Measurements from ENCODE around the gene DESI2.
A peak's percentile ranks its signal among the peaks of the same experiment; 100 is the strongest.
"Not testable (repeated sequence)": the region's sequence is repeated elsewhere in the genome, so short reads cannot be mapped to it uniquely, and the experiment has no call there.

DESI2 gene

DNA sequence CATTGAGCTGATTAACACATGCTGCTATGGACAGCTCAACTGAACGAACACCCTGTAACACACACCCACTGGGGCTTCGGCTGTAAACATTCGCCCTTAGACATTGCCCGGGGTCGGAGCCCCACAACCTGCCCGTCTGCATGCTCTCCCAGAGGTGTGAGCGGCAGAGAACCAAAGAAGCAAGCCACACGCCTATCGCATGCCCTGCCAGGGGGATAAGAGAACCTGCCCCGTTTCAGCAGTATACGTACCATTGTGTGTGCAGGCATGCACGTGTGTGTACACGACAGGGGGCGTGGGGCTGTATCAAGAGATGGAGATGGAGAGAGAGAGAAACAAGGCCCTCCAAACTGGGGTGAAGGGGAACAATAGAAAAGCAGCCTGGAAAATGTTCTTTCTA is 9.9 kb upstream of the DESI2 start:
- Mint-ChIP-seq H3K4me3 (no peak overlapping the region), H3K36me3 (ENCODE audit: low read depth) (no peaks in the 10 kb centered on the region), H3K4me1 (ENCODE audit: low read depth) (no peaks in the 10 kb centered on the region), H3K27me3 (peaks cover 14% of the 10 kb centered on the region), H3K27ac (no peak overlapping the region), H3K9me3 (no peaks in the 10 kb centered on the region)

DNA sequence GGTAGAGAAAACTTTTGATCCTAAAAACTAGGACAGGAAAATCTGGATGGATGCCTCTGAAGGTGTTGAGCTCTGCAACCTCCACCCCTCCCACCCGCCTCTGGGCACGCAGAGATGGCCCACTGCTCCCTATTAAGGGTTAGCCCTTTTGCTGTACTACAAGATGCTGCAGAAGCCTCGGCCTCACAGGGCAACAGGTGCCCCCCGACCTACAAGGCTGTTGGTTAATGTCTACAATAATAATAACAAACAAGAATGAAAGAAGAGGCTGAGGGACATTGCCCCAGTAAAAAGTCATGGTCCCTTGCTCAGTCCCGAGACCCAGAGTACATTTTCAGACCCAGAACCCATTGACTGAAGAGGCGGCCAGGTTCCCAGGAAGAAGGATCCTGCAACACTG is 7.5 kb upstream of the DESI2 start:
- Mint-ChIP-seq H3K27me3 (peaks cover 14% of the 10 kb centered on the region), H3K27ac (no peak overlapping the region), H3K36me3 (ENCODE audit: low read depth) (no peaks in the 10 kb centered on the region), H3K4me3 (no peak overlapping the region), H3K9me3 (no peaks in the 10 kb centered on the region), H3K4me1 (ENCODE audit: low read depth) (no peaks in the 10 kb centered on the region)

DNA sequence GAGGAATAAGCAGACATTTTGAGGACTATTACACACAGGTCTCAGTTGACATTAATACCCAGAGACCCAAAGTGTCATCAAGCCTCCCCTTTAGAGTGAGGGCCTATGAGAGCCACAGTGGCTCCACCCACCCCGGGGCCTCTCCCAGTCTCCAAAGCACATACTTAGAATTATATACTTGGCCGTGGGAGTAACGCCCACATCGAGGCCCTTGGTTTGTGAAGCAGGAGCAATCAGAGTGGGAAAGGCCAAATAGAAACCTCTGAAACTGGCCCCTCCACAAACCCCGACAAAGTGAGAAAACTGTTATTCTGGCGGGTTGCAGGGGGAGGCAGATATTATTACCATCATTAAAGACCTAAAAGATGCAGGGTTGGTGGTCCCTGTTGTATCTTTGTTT is 7.0 kb upstream of the DESI2 start:
- Mint-ChIP-seq H3K36me3 (ENCODE audit: low read depth) (no peaks in the 10 kb centered on the region), H3K27ac (no peak overlapping the region), H3K4me1 (ENCODE audit: low read depth) (no peaks in the 10 kb centered on the region), H3K4me3 (no peak overlapping the region), H3K27me3 (peaks cover 14% of the 10 kb centered on the region), H3K9me3 (no peaks in the 10 kb centered on the region)

DNA sequence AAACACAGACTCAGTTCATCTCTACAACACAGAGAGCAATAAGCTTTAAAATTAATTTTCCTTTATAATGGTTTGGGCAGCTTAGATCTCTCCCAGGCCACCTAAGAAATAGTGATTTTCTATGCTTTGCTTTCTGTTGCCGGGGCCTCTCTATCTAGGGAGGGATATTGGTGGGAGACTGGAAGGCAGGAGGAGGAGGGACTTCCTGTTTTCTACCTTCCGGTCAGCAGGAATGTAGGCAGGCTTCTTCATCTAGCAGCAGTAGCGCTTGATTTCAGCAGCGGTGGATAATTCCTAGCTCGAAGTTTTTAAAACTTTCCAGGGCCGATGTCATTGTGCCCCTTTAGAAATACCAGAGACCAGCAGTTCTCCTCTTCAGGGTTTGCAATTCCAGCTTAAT is 5.1 kb upstream of the DESI2 start:
- peaks cover 4% of the 10 kb centered on the region for H3K27me3 Mint-ChIP-seq
- peaks cover 10% of the 10 kb centered on the region for H3K4me1 Mint-ChIP-seq (ENCODE audit: low read depth)
- no peak overlapping the region for H3K27ac Mint-ChIP-seq
- no peaks in the 10 kb centered on the region for H3K36me3 Mint-ChIP-seq (ENCODE audit: low read depth)
- H3K4me3 Mint-ChIP-seq: no peak overlapping the region
- H3K9me3 Mint-ChIP-seq: no peaks in the 10 kb centered on the region

DNA sequence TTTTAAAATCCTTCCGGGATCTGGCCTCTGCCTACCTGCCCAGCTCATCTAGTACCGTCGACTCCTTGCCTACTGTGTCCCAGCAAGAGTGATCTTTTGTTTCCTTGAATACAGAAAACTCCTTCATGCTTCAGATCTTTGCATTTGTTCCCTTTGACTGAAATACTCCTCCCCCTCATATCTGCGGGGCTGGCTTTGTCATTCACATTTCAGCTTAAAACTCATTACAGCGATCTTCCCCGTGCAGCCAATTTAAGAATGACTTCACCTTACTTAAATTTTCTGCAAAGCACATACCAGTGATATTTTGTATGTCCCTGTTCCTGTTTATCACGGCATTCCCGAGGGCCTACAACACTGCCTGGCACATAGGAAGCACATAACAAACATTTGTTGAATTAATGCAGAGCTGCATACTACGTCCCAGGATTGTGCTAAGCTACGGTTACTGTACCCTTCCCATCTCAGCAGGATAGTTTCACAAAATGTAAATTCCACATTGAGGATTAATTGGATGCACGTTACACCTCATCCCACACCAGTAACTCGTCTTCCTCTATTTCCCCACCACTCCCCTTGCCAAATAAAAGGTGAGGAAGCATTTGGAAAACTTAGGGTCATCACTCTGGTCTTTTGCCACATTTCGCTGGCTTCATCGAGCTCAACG is 837 bp upstream of the DESI2 start:
- Mint-ChIP-seq H3K4me1 (ENCODE audit: low read depth) (peaks cover 11% of the 10 kb centered on the region), H3K9me3 (no peaks in the 10 kb centered on the region), H3K27ac (peak overlapping the region; percentile 93), H3K36me3 (ENCODE audit: low read depth) (peaks cover 4% of the 10 kb centered on the region), H3K4me3 (peak overlapping the region; percentile 88), H3K27me3 (no peaks in the 10 kb centered on the region)

DNA sequence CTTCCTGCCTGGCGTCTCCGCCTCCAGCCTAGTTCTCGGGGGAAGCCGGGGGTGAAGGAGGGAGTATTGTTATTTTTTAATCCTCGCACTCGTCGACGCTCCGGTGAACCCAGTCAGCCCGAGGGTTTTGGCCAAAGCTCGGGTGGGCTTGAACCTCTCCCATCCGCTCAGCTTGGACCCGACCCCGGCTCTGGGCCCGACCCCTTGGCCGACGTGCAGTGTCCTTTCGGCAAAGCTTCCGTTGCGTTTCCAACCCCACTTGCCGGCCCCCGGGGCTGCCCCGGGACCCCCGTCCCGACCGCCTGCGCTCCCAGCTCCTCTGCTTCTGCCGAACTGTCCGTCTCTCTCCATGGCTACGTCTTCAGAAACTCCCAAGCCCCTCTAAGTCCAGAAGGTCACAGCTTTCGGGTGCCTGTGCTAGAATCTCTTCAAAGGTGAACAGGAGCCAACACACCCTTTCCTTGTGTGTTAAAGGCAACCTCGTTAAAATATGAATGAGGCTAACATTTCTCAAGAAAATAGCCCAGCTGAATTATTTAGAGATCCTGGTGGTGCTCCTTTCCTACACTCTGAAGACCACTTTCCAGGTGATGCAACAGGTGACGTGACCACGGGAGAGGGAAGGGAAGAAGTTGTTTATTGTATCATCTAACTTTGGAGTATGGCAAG is 647 bp downstream of the DESI2 start:
- H3K36me3 Mint-ChIP-seq (ENCODE audit: low read depth): peaks cover 19% of the 10 kb centered on the region
- no peaks in the 10 kb centered on the region for H3K27me3 Mint-ChIP-seq
- peaks cover 26% of the 10 kb centered on the region for H3K4me1 Mint-ChIP-seq (ENCODE audit: low read depth)
- no peak overlapping the region for H3K4me3 Mint-ChIP-seq
- no peak overlapping the region for H3K27ac Mint-ChIP-seq
- H3K9me3 Mint-ChIP-seq: no peaks in the 10 kb centered on the region

DNA sequence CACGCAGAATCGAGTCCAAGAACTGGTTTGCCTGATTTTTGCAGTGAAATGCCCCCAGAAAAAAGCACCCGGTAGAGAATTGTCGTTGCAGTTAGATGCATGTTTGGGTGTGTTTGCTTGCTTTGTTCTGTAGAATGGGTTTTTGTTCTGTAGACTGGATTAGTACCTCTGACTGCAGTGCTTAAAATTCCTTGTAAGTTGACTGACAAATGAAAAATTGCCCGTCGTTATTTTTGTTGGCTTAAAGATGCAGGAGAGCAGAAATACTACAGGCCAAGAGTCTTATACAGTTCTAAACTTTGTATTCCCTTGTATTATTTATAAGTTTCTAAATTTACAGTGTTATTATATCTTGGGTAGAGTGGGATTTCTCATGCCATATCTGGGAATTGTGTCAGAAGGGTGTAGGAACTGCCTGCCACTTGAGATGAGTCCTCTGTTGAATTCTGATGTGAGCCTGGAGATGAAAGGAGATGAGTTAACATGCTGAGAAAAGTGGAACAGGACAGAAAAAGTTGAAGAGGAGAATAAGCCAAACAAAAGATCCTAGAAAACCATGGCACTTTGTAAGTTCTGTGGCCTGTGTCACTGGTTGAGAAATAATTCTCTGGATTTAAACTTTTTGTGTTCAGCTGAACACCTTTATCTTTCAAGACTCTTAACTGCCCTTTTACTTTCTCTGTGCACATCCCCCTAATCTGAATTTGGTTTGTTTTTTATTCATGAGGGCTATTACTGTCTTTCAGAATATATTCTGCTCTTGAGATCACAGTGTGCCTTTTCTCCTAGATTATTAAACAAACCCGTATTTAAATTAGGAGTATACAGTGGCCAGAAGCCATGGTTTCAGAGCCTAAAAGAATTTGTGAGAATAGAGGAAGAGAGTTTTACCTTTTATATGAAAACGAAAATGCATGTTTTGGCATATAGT is 1.4 kb downstream of the DESI2 start:
- Mint-ChIP-seq H3K27me3 (no peaks in the 10 kb centered on the region), H3K36me3 (ENCODE audit: low read depth) (peaks cover 27% of the 10 kb centered on the region), H3K4me3 (no peak overlapping the region), H3K4me1 (ENCODE audit: low read depth) (peaks cover 28% of the 10 kb centered on the region), H3K27ac (no peak overlapping the region), H3K9me3 (no peaks in the 10 kb centered on the region)

DNA sequence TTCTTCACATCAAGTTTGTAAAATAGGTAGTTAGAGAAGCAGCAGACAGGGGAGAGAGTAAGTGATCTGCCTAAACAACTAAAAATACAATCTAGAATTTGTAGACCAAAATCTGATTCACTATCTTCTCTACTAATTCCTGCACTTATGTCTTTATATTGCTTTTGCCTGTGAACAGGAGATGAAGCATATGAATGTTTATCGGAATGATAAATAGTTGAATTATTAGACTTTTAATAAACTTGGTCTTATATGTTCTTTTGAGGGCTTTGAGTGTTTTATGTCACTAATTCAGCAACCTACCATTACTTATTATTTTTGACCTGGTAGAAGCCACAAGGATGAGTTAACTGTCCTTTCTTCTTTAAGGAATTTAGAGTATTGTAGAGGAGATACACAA is 2.3 kb downstream of the DESI2 start:
- no peak overlapping the region for H3K4me3 Mint-ChIP-seq
- no peaks in the 10 kb centered on the region for H3K27me3 Mint-ChIP-seq
- H3K4me1 Mint-ChIP-seq (ENCODE audit: low read depth): peaks cover 28% of the 10 kb centered on the region
- peaks cover 35% of the 10 kb centered on the region for H3K36me3 Mint-ChIP-seq (ENCODE audit: low read depth)
- no peak overlapping the region for H3K27ac Mint-ChIP-seq
- no peaks in the 10 kb centered on the region for H3K9me3 Mint-ChIP-seq

DNA sequence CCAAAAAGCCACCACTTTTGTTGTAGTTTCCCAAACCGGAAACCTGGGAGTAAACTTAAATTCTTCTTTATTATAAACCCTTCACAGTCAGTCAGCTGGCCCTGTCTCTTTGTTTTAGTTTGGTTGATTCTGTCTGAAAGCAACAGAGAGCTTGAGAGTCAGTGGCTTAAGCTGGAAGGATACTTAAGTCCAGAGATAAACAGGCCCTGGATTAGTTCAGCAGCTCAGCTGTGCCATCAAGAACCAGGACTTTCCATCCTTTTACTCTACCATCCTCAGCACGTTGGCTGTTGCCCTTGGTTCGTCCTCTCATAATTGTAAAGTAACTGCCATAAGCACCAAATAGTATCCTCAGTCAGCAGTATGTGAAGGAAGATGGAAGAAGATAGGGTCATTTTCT is 4.5 kb downstream of the DESI2 start:
- peaks cover 23% of the 10 kb centered on the region for H3K4me1 Mint-ChIP-seq (ENCODE audit: low read depth)
- H3K9me3 Mint-ChIP-seq: no peaks in the 10 kb centered on the region
- H3K27ac Mint-ChIP-seq: no peak overlapping the region
- no peaks in the 10 kb centered on the region for H3K27me3 Mint-ChIP-seq
- no peak overlapping the region for H3K4me3 Mint-ChIP-seq
- peaks cover 45% of the 10 kb centered on the region for H3K36me3 Mint-ChIP-seq (ENCODE audit: low read depth)

DNA sequence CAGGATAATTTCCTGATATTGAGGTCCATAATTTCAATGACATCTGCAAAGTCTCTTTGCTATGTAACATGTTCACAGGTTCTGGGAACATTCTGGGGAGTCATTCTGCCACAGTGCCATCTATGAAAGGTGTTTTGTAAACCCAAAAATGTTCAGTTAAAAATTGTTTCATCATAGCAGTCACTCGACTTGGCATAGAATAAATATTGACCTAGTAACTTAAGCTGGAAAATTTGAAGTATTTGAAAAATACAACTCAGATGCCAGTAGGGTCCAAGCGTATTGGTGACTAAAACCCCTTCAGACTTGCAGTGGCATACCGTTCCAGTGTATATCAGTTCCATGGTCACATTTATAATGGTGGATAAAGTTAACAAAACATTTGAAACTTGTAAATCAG is 6.8 kb downstream of the DESI2 start:
- Mint-ChIP-seq H3K9me3 (no peaks in the 10 kb centered on the region), H3K4me3 (no peak overlapping the region), H3K36me3 (ENCODE audit: low read depth) (peaks cover 45% of the 10 kb centered on the region), H3K27me3 (no peaks in the 10 kb centered on the region), H3K4me1 (ENCODE audit: low read depth) (peaks cover 32% of the 10 kb centered on the region), H3K27ac (no peak overlapping the region)

DNA sequence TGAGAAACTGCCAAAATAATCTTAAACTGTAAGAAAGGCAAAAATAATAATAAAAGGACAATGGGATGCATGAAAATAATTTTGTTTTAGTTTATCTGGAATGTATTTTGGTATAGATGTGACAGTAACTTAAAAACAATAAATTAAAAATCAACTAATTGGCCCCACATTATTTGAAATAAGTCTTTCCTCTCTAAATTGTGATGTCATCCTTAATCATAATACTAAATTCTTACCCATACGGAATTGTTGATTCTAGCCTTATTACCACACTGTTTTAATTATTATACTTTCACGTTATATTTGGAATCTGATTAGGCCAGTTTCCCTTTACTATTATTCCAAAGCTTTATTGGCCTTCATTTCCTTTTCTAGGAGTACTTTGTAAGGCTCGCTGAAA is 7.7 kb downstream of the DESI2 start:
- no peak overlapping the region for H3K27ac Mint-ChIP-seq
- H3K36me3 Mint-ChIP-seq (ENCODE audit: low read depth): peaks cover 45% of the 10 kb centered on the region
- H3K27me3 Mint-ChIP-seq: no peaks in the 10 kb centered on the region
- peaks cover 32% of the 10 kb centered on the region for H3K4me1 Mint-ChIP-seq (ENCODE audit: low read depth)
- no peaks in the 10 kb centered on the region for H3K9me3 Mint-ChIP-seq
- no peak overlapping the region for H3K4me3 Mint-ChIP-seq

DNA sequence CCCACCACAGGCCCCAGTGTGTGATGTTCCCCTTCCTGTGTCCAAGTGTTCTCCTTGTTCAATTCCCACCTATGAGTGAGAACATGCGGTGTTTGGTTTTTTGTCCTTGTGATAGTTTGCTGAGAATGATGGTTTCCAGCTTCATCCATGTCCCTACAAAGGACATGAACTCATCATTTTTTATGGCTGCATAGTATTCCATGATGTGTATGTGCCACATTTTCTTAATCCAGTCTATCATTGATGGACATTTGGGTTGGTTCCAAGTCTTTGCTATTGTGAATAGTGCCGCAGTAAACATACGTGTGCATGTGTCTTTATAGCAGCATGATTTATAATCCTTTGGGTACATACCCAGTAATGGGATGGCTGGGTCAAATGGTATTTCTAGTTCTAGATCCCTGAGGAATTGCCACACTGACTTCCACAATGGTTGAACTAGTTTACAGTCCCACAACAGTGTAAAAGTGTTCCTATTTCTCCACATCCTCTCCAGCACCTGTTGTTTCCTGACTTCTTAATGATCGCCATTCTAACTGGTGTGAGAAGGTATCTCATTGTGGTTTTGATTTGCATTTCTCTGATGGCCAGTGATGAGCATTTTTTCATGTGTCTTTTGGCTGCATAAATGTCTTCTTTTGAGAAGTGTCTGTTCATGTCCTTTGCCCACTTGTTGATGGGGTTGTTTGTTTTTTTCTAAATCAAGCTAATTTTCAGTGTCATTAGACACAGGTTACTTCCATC is 8.8 kb downstream of the DESI2 start:
- not testable (repeated sequence) for H3K9me3 Mint-ChIP-seq, H3K27ac Mint-ChIP-seq, H3K4me3 Mint-ChIP-seq, H3K27me3 Mint-ChIP-seq
- peaks cover 45% of the 10 kb centered on the region for H3K36me3 Mint-ChIP-seq (ENCODE audit: low read depth)
- H3K4me1 Mint-ChIP-seq (ENCODE audit: low read depth): peaks cover 32% of the 10 kb centered on the region

DNA sequence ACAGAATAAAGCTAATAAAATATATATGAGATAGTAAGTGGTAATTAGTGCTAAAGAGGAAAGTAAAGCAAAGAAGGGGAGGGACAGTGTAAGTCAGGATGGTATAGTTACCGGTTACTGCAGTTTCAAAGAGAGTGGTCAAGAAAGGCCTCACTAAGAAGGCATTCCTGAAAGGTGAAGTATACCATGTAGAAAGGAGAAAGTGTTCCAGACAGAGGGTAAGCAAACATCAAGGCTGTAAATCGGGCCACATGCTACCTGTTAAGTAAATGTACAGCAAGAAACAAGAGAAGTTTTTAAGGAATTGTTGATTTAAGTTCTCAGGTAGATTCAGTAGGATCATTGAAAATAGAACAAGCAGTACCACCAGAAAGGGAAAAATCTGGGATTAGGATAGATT is 9.7 kb downstream of the DESI2 start:
- no peaks in the 10 kb centered on the region for H3K27me3 Mint-ChIP-seq
- peaks cover 26% of the 10 kb centered on the region for H3K4me1 Mint-ChIP-seq (ENCODE audit: low read depth)
- no peak overlapping the region for H3K4me3 Mint-ChIP-seq
- no peaks in the 10 kb centered on the region for H3K9me3 Mint-ChIP-seq
- H3K27ac Mint-ChIP-seq: no peak overlapping the region
- peaks cover 36% of the 10 kb centered on the region for H3K36me3 Mint-ChIP-seq (ENCODE audit: low read depth)

DNA sequence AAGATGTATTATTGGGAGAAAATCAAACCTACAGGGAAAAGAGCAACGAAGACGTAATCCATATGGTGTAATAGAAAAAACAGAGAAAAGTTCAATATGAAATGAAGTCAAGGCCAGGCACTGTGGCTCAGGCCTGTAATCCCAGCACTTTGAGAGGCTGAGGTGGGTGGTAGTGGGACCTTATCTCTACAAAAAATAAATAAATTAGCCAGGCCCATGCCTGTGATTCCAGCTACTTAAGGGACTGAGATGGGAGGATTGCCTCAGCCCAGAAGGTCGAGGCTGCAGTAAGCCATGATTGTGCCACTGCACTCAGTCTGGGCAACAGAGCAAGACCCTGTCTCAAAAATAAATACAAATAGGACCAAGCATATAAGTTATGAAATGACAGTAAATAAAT is 11.4 kb downstream of the DESI2 start:
- Mint-ChIP-seq H3K4me1 (ENCODE audit: low read depth) (peaks cover 14% of the 10 kb centered on the region), H3K27ac (no peak overlapping the region)

More for the DNA sequence above, 11.4 kb downstream of the DESI2 start:
- peaks cover 19% of the 10 kb centered on the region for H3K36me3 Mint-ChIP-seq (ENCODE audit: low read depth)
- H3K9me3 Mint-ChIP-seq: no peaks in the 10 kb centered on the region
- H3K27me3 Mint-ChIP-seq: no peaks in the 10 kb centered on the region
- H3K4me3 Mint-ChIP-seq: no peak overlapping the region

All from stimulated activated naive CD8-positive, alpha-beta T cell treated with anti-CD3 and anti-CD28 coated beads, Interleukin-15, Interleukin-2, amounts not matched to agents 100 ng/mL and 50 ng/mL, for 24 hours (primary cell).